H54 (cell line): ENCODE data around the gene C1orf35.

Experiments
- DNase-seq: peaks from one replicate; pipeline ENCODE4 v3.0.0; 2011; ENCODE audit warnings: low spot score, mixed read lengths; ENCODE audit not compliant: insufficient read length
- FAIRE-seq: peaks from 3 replicates; lab custom pipeline; 2011; peaks lifted over from hg19 to GRCh38; lab: Jason Lieb, UNC
- POLR2A ChIP-seq: IDR thresholded peaks from 2 replicates; pipeline ENCODE4 v1.6.1; 2011; ENCODE audit warnings: low read depth, mild to moderate bottlenecking, low read length

Gene C1orf35

DNA sequence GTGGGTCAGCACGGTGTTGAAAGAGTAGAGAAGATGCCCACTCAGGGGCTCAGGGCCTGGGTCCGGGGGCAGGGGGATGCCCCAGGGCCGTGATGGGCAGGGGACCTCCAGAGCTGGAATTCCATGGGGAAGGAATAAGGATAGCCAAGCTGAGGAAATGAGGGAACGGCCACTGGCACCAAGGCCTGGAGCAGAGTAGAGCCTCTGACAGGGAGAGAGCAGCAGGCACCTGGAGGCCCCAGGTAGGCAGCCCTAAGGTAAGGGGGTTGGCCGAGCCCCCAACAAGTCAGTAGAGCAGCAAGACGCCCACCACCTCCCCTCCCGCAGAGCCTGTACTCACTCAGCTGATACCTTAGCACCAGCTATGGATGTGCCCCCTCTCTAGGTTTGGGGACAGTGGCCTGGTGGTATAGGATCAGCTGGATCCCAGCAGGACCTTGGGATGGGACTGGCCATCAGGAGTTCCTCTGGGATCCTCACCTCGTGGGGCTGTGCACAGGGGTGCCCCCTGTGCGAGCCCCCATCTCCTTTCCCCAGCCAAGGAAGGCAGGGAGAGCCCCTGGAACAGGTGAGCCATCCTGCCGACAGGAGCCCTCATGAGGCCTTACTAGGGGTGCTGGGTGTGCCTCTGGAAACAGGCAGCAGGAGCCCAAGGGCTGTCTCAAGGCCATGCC is 41.6 kb downstream of the C1orf35 start:
- no peak for TF ChIP-seq POLR2A
- no peak for DNase-seq
- FAIRE-seq: no peak

DNA sequence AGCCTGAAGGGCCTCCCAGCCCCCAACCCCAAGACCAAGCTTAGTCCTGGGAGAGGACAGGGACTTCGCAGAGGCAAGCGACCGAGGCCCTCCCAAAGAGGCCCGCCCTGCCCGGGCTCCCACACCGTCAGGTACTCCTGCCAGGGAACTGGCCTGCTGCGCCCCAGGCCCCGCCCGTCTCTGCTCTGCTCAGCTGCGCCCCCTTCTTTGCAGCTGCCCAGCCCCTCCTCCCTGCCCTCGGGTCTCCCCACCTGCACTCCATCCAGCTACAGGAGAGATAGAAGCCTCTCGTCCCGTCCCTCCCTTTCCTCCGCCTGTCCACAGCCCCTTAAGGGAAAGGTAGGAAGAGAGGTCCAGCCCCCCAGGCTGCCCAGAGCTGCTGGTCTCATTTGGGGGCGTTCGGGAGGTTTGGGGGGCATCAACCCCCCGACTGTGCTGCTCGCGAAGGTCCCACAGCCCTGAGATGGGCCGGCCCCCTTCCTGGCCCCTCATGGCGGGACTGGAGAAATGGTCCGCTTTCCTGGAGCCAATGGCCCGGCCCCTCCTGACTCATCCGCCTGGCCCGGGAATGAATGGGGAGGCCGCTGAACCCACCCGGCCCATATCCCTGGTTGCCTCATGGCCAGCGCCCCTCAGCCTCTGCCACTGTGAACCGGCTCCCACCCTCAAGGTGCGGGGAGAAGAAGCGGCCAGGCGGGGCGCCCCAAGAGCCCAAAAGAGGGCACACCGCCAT is 42.5 kb downstream of the C1orf35 start:
- TF ChIP-seq POLR2A: no peak
- no peak for DNase-seq

DNA sequence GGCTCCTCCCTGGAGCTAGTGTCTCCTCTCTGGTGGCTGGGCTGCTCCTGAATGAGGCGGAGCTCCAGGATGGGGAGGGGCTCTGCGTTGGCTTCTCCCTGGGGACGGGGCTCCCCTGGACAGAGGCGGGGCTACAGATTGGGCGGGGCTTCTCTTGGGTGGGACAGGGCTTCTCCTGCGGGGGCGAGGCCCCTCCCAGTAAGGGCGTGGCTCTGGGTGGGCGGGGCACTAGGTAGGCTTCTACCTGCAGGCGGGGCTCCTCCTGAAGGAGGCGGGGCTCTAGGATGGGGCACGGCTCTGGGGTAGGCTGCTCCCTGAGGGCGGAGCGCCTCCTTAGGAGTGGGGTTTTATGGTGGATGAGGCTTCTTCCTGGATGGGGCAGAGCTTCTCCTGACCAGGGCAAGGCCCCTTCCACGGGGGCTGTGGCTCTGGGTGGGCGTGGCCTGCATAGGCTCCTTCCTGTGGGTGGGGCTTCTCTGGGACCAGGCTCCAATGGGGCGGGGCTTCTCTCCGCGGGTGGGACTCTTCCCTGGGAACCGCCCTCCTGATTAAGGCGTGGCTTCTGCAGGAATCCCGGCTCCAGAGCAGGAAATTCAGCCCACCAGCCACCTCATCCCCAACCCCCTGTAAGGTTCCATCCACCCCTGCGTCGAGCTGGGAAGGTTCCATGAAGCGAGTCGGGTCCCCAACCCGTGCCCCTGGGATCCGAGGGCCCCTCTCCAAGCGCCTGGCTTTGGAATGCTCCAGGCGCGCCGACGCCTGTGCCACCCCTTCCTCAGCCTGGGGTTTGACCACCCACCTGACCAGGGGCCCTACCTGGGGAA is 43.3 kb downstream of the C1orf35 start:
- DNase-seq (no peak), FAIRE-seq (no peak)
- no peak for TF ChIP-seq POLR2A

More for the DNA sequence above, 42.5 kb downstream of the C1orf35 start:
- FAIRE-seq: no peak

DNA sequence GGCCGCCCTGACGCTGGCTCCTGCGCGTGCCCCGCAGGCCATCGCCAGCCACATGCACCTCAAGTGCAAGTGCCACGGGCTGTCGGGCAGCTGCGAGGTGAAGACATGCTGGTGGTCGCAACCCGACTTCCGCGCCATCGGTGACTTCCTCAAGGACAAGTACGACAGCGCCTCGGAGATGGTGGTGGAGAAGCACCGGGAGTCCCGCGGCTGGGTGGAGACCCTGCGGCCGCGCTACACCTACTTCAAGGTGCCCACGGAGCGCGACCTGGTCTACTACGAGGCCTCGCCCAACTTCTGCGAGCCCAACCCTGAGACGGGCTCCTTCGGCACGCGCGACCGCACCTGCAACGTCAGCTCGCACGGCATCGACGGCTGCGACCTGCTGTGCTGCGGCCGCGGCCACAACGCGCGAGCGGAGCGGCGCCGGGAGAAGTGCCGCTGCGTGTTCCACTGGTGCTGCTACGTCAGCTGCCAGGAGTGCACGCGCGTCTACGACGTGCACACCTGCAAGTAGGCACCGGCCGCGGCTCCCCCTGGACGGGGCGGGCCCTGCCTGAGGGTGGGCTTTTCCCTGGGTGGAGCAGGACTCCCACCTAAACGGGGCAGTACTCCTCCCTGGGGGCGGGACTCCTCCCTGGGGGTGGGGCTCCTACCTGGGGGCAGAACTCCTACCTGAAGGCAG is 44.0 kb downstream of the C1orf35 start:
- no peak for TF ChIP-seq POLR2A
- FAIRE-seq (no peak), DNase-seq (no peak)

DNA sequence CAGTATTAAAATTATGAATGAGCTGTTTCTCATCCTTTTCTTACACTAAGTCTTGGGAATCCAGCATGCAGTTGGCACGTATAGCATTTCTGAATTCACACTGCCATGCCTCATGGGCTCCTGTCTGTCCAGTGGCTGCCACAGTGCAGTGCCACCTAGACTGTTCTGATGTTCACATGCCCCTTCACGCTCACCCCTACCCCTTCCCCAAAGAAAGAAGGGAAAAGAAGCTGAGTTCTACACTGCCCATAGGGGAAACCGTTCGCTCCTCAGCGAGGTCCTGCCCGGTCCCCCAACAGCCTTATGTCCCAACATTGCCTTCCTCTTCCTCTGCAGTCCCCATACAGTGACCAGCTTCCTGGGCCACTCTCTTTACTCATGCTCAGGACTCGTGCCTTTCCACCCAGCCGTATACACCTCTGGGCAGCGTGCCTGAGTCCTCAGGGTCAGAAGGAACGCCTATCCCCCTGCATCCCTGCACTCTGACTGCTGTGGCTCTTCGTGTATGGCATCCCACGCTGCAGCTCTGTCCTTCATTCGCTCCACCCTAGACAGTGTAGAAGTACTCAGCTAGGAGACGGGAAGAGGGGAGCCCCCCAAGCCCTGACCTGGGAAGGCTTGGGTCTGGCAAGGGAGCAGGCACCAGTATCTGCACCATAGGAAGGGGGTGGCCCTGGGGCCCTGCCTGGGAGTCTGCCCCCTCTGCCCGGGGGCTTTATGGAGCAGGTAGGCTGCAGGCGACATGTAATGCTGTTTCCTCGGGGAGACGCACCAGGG is 44.8 kb downstream of the C1orf35 start:
- FAIRE-seq: no peak
- no peak for DNase-seq
- TF ChIP-seq POLR2A: no peak
